GM19035 (cell line): ENCODE results near the gene SMARCE1.

Source experiments
- ATAC-seq: cut with Tn5 transposase; IDR thresholded peaks from one replicate; pipeline ENCODE4 v1.9.1; 2021; ENCODE audit not compliant: unreplicated experiment

The SMARCE1 gene

DNA sequence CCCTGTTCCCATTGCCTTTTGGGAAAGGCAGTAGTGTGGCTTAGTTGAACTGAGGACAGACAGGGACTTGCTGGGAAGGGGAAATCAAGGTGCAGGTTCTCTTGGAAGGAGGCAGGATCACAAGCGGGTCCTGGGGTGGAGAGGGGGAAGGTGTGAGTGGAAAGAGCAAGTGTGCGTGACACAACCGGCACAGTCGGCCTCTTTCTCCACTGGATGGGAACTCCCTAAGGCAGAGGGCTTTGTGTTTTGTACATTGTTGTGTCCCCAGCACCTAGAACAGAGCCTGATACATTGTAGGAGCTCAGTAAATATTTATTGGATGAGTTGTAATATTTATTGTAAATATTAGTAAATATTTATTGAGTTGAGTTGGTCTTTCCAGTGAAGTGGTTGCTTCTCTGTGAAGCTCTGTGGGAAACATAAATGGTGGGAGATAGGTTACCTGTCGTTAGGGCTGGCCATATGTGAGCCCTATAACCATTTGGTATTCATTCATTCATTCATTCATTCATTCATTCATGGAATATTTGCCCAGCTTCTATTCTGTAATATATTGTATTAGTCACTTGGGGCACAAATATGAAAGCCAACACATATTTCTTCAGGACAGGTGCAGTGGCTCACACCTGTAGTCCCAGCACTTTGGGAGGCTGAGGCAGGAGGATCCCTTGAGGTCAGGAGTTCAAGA, 34.0 kb downstream of the SMARCE1 start:
- no peak for ATAC-seq

DNA sequence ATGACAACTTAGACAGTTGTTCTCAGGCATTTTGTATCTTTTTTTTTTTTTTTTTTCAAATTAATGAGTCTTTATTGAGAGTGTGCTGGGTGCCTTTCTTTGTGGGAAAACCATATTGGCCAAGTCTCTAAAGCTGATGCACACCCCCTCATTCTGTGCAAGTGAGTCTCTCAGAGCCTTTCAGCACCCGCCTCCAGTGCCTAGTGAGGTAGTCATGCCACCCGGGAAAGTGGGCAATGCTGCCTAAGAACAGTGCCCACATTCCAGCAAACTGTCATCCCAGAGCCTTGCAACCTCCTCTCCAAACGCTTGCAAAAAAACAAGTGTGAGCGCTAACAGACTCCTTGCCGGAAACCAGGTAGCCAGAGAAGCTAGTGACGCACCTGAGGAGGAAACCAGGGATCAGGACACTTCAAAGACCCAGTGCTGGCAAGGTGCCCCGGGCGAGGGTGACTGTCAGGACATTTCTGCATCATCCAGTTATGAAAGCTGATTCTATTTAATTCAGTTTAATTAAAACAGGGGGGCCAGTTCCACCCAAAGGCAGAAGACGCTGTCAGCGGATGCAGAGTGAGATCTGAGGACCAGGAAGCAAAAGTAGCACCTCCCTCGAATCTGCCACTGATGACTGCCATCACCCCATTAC, 34.9 kb downstream of the SMARCE1 start:
- ATAC-seq, result no peak

DNA sequence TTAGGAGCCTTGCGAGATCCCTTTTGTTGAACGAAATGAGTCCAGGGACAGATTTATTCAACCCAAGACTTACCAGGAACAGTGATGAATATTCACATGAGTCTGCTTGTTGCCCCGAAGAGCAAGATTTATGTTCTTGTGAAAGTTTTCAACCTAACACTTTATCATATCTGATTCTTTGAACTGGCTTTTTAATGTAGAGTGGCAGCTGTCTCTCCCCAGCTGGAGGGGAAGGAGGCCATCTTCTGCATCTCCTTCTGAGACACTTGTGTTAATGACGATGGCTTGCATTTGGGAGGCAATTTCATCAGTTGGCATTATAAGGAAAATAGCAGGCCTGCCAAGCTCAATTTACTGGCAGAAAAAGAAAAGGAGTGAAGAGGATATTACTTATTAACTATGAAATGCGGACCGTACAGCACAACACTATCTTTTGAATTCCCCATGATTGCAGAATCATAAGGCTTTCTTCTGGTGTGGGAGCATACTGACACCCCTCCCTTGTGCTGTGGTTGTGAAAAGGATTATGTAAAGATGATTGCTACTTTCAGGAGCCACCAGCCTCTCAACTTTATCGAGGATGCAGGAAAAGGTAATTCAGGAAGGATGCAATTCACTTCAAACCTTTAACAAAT, 35.7 kb downstream of the SMARCE1 start:
- no peak for ATAC-seq

GRCh38 chr17:40610359-40610758, 37.3 kb downstream of the SMARCE1 start:
- ATAC-seq, result no peak

DNA sequence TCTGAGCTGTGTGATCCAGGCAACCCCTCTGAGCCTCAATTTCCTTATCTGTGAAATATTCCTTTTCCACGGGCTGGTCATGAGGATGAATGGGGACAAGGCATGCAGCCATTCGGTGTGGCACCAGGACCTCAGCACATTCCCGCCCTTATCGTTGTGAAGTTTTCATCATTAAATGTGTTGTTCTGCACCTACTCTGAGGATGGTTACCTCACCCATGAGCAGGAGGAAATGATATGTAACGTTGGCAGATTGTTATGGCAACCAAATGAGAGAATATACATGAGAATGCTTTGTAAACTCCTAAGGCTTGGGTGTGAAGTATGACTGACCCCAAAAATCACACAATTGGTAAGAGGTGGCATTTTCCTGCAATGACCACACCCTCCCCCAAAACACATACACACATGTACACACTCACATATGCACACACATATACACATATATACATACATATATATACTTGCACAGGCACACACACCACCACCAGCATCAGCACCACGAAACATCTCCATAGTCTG, 39.5 kb downstream of the SMARCE1 start:
- ATAC-seq, result no peak

DNA sequence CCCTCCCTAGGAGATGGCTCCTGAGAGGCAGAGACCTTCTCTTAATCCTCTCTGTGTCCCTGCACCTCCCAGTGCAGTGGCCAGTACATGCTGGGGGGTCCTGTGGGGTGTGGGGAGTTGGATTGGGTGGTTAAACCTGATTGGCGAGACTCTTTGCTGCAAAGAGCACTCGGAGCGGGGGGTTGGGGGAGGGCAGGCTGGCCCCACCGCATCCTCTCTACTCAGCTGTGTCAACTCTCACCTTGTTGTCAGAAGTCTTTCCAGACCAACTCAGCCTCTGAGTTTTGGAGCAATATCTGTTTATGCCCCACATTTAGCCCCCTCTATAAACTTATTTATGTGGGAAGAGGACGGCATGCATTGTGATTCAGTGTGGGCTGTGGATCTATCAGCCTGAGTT, 40.0 kb downstream of the SMARCE1 start:
- ATAC-seq, result no peak

GRCh38 chr17:40606548-40607353, 40.9 kb downstream of the SMARCE1 start:
- ATAC-seq, result no peak

- no peak for ATAC-seq
Observed at GRCh38 chr17:40605306-40605705, 42.3 kb downstream of the SMARCE1 start.

DNA sequence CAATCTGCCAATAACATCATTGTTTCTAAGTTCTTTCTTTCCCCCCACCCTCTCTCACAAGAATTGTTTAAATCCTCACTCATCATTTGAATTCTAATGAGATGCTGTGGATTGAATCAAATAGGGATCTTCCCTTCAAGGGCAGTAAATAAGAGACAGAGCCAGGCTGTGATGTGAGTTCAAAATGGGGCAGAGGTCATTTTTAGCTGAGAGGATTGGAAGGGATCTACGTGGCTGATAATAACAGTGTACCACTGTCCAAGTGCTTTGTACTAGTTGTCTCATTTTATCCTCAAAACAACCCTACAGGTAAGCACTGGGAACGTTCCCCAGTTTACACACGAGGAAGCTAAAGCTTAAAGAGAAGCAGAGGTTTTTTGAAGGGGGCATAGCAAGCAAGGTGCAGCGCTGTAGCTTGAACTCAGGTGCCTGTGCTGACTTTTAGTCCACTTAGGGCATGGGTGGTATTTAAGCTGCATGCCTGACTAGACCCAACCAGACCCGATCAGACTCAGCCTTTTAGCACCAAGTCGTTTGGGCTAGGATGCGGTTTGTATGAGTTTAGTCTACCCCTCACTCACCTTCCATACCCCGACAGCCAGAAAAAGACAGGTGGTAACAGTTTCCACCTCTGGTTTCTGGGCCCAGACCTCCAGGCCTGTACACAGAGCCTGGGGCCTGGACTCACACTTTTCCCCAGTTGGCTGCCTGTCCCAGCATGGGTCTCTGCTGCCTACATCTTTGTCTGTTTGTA, 43.1 kb downstream of the SMARCE1 start:
- ATAC-seq, result no peak

GRCh38 chr17:40602445-40603443, 44.9 kb downstream of the SMARCE1 start:
- no peak for ATAC-seq

DNA sequence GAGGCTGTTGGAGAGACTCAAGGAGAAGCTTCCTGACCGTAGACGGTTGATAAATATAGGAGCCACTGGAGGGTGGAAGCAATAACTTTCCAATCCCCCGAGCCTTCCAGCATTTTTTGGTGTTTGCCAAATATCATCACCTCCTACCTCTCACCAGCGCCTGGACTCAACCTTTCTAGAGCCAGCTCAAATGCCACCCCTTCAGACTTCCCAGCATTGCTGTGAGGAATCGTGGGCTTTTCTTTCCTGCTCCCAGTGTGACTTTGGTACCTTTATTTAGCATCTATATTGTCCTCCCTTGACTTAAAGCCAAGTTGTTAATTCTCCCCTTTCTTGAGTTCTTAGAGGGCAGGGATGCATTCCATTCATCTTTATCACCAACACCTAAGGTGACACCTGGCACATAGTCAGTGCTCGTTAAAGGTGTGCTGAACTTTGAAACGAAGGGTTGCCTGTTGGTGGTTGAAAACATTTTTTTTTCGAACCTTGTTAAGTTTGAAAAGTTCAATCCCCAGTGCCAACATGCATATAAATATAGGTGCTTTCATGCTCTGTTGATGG, 47.1 kb downstream of the SMARCE1 start:
- ATAC-seq, result no peak

DNA sequence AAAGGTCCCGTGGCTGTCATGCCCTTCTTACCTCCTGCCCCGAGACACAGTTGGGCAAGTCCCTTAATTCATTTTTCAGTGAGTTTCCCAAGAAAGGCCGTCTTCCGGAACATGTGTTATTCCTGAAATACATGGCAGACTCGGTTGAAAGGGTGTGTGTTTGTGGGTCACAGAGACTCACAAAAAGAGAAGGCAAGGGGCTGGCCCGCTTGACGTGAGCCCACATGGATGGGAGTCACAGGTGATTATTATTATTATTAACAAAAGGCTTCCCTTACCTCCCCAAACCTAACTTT, 48.2 kb downstream of the SMARCE1 start:
- ATAC-seq, result no peak

- peak; percentile 62 for ATAC-seq
Observed at GRCh38 chr17:40598619-40599467, 48.8 kb downstream of the SMARCE1 start.

GRCh38 chr17:40598301-40598618, 49.4 kb downstream of the SMARCE1 start:
- ATAC-seq, result no peak

- ATAC-seq, result no peak
Observed at GRCh38 chr17:40597556-40598300, 49.9 kb downstream of the SMARCE1 start.

GRCh38 chr17:40597156-40597555, 50.5 kb downstream of the SMARCE1 start:
- ATAC-seq, result no peak

DNA sequence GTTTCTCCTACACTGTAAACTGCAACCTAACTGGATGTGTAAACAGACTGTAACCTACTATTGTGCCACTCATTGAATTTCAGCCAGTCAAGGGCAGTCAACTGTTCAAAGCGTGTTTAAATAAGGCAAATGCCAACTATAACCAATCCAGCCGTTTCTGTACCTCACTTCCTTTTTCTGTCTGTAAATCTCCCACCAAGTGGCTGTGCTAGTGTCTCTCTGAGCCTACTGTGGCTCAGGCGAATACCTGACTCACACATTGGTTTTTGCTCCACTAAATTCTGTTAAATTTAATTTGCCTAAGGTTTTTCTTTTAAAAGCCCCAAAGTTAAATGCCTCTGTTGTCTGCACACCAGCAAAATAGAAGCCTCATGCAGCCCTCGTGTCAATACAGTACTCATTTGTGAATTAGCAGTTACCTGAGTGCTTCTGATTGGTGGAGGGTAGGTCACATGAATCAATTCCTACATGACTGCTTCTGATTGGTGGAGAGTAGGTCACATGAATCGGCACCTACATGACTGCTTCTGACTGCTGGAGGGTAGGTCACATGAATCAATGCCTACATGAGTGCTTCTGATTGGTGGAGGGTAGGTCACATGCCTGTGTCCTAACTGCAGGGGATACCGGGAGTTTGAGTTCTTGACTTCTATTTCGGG, 51.2 kb downstream of the SMARCE1 start:
- no peak for ATAC-seq
